Neural progenitor cell (in vitro differentiated cells): ENCODE data around the gene PLA1A. TPM values are rescaled to one million over a fixed set of nuclear protein-coding genes. Genes with fewer than 3 reads are reported as not detected.

ENCODE experiments used
- DNase-seq: peaks from one replicate; pipeline ENCODE4 v3.0.0-alpha.2; 2016; ENCODE audit warnings: low spot score
- H2AFZ ChIP-seq: fragments of 200-600 bp; sonication (generic); replicated peaks from 2 replicates; pipeline ENCODE4 v1.6.1; 2016; ENCODE audit warnings: antibody characterized with exemption
- H3F3A ChIP-seq: fragments of 200-600 bp; sonication (generic); 2 replicates; pipeline ENCODE4 v1.6.1; 2016; ENCODE audit warnings: antibody characterized with exemption, low read depth
- H3K27ac ChIP-seq: fragments of 200-600 bp; sonication (generic); 2 replicates; pipeline ENCODE4 v1.5.1; 2016; ENCODE audit warnings: mild to moderate bottlenecking
- H3K27me3 ChIP-seq: fragments of 200-600 bp; sonication (generic); 2 replicates; pipeline ENCODE4 v1.6.1; 2016; ENCODE audit warnings: mild to moderate bottlenecking, moderate library complexity
- H3K36me3 ChIP-seq: fragments of 200-600 bp; sonication (generic); 2 replicates; pipeline ENCODE4 v1.5.1; 2016
- H3K4me1 ChIP-seq: fragments of 200-600 bp; sonication (generic); 2 replicates; pipeline ENCODE4 v1.6.1; 2016; ENCODE audit warnings: mixed run types
- H3K4me2 ChIP-seq: fragments of 200-600 bp; sonication (generic); 2 replicates; pipeline ENCODE4 v1.6.1; 2016
- H3K4me3 ChIP-seq: fragments of 200-600 bp; sonication (generic); 2 replicates; pipeline ENCODE4 v1.5.1; 2016
- H3K79me2 ChIP-seq: fragments of 200-600 bp; sonication (generic); 2 replicates; pipeline ENCODE4 v1.6.1; 2016; ENCODE audit warnings: low read depth
- H3K9ac ChIP-seq: fragments of 200-600 bp; sonication (generic); 2 replicates; pipeline ENCODE4 v1.6.1; 2016
- H3K9me3 ChIP-seq: fragments of 200-600 bp; sonication (generic); 2 replicates; pipeline ENCODE4 v1.5.1; 2016; ENCODE audit warnings: low read depth
- H4K20me1 ChIP-seq: fragments of 200-600 bp; sonication (generic); 2 replicates; pipeline ENCODE4 v1.6.1; 2016; ENCODE audit warnings: low read depth
- H3K27ac Mint-ChIP-seq: 3 replicates; pipeline ENCODE4 v1.8.0; 2021; ENCODE audit warnings: mixed read lengths
- H3K27me3 Mint-ChIP-seq: 2 replicates; pipeline ENCODE4 v1.8.0; 2022; ENCODE audit warnings: low read depth, mild to moderate bottlenecking, inconsistent platforms, moderate library complexity, mixed read lengths; ENCODE audit not compliant: insufficient read depth
- H3K36me3 Mint-ChIP-seq: 3 replicates; pipeline ENCODE4 v1.8.0; 2021; ENCODE audit warnings: mixed read lengths
- H3K4me1 Mint-ChIP-seq: 3 replicates; pipeline ENCODE4 v1.8.0; 2021; ENCODE audit warnings: mixed read lengths
- H3K4me3 Mint-ChIP-seq: 3 replicates; pipeline ENCODE4 v1.8.0; 2021; ENCODE audit warnings: mild to moderate bottlenecking, moderate library complexity, mixed read lengths
- H3K9me3 Mint-ChIP-seq: 3 replicates; pipeline ENCODE4 v1.8.0; 2020; ENCODE audit warnings: mixed read lengths
- EZH2 ChIP-seq: fragments of 200-600 bp; sonication (generic); IDR thresholded peaks from 2 replicates; pipeline ENCODE4 v1.6.1; 2017; ENCODE audit warnings: antibody characterized with exemption, mild to moderate bottlenecking, moderate library complexity
- EZH2phosphoT487 ChIP-seq: fragments of 200-600 bp; sonication (generic); IDR thresholded peaks from 2 replicates; pipeline ENCODE4 v1.6.1; 2017; ENCODE audit warnings: antibody characterized with exemption
- total RNA-seq: library from RNA; depleted of rRNA; stranded (reverse); fragments of >200 nt; gene quantifications from 2 replicates; pipeline ENCODE4 v1.2.3, GENCODE V29; 2015; ENCODE audit warnings: low replicate concordance
- TF ChIP-seq, protein P1 (sequence below): fragments of 200-600 bp; sonication (generic); IDR thresholded peaks from 2 replicates; pipeline ENCODE4 v1.5.1; 2017; ENCODE audit warnings: antibody characterized with exemption, mild to moderate bottlenecking

Gene PLA1A
- total RNA-seq, 1 donor from 2014 or later, result not detected

GRCh38 chr3:119647171-119647570, 49.5 kb downstream of the PLA1A start:
- peaks cover 28% of the 10 kb centered on the region for H3K4me1 ChIP-seq
- no peaks in the 10 kb centered on the region for H3K27me3 ChIP-seq
- no peak overlapping the region for H3K4me3 ChIP-seq
- Mint-ChIP-seq H3K36me3 (no peaks in the 10 kb centered on the region), H3K27ac (no peak overlapping the region), H3K4me1 (peaks cover 10% of the 10 kb centered on the region), H3K27me3 (peaks cover 3% of the 10 kb centered on the region), H3K4me3 (no peak overlapping the region), H3K9me3 (no peaks in the 10 kb centered on the region)
- no peaks in the 10 kb centered on the region for H3F3A ChIP-seq
- no peak for DNase-seq
- H3K79me2 ChIP-seq, result no peaks in the 10 kb centered on the region
- peak overlapping the region; percentile 36 for H2AFZ ChIP-seq
- no peak overlapping the region for H3K9ac ChIP-seq
- no peaks in the 10 kb centered on the region for H3K9me3 ChIP-seq
- H3K27ac ChIP-seq, result no peak overlapping the region
- H3K36me3 ChIP-seq, result no peaks in the 10 kb centered on the region
- TF ChIP-seq, protein P1, sequence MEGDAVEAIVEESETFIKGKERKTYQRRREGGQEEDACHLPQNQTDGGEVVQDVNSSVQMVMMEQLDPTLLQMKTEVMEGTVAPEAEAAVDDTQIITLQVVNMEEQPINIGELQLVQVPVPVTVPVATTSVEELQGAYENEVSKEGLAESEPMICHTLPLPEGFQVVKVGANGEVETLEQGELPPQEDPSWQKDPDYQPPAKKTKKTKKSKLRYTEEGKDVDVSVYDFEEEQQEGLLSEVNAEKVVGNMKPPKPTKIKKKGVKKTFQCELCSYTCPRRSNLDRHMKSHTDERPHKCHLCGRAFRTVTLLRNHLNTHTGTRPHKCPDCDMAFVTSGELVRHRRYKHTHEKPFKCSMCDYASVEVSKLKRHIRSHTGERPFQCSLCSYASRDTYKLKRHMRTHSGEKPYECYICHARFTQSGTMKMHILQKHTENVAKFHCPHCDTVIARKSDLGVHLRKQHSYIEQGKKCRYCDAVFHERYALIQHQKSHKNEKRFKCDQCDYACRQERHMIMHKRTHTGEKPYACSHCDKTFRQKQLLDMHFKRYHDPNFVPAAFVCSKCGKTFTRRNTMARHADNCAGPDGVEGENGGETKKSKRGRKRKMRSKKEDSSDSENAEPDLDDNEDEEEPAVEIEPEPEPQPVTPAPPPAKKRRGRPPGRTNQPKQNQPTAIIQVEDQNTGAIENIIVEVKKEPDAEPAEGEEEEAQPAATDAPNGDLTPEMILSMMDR, result no peak
- TF ChIP-seq EZH2 (no peak), EZH2phosphoT487 (no peak)
- H3K4me2 ChIP-seq, result peak overlapping the region; percentile 26
- no peaks in the 10 kb centered on the region for H4K20me1 ChIP-seq

- Histone ChIP-seq H3K79me2 (no peaks in the 10 kb centered on the region), H3K27me3 (no peaks in the 10 kb centered on the region), H3K4me2 (no peak overlapping the region), H3K4me1 (peaks cover 26% of the 10 kb centered on the region), H3K9me3 (no peaks in the 10 kb centered on the region), H2AFZ (no peak overlapping the region), H3K9ac (peak overlapping the region; percentile 25), H3F3A (no peaks in the 10 kb centered on the region), H3K27ac (no peak overlapping the region), H4K20me1 (no peaks in the 10 kb centered on the region), H3K36me3 (no peaks in the 10 kb centered on the region), H3K4me3 (no peak overlapping the region)
- Mint-ChIP-seq H3K4me1 (peaks cover 10% of the 10 kb centered on the region), H3K4me3 (no peak overlapping the region), H3K36me3 (no peaks in the 10 kb centered on the region), H3K27ac (no peak overlapping the region), H3K27me3 (peaks cover 3% of the 10 kb centered on the region), H3K9me3 (no peaks in the 10 kb centered on the region)
- DNase-seq, result no peak
- no peak for TF ChIP-seq EZH2phosphoT487
- no peak for TF ChIP-seq EZH2
- TF ChIP-seq, protein P1, result no peak
These were observed 50.3 kb downstream of the PLA1A start for GRCh38 chr3:119647843-119648575.

- Histone ChIP-seq H3K79me2 (no peaks in the 10 kb centered on the region), H3K4me2 (no peak overlapping the region), H2AFZ (no peak overlapping the region), H3F3A (no peaks in the 10 kb centered on the region), H3K27me3 (no peaks in the 10 kb centered on the region), H3K9ac (no peak overlapping the region), H3K27ac (no peak overlapping the region), H4K20me1 (no peaks in the 10 kb centered on the region), H3K4me1 (peaks cover 12% of the 10 kb centered on the region), H3K9me3 (no peaks in the 10 kb centered on the region), H3K36me3 (no peaks in the 10 kb centered on the region), H3K4me3 (no peak overlapping the region)
- TF ChIP-seq EZH2, result no peak
- TF ChIP-seq EZH2phosphoT487, result no peak
- TF ChIP-seq, protein P1, result no peak
- Mint-ChIP-seq H3K36me3 (peaks cover 2% of the 10 kb centered on the region), H3K27ac (no peak overlapping the region), H3K4me1 (peaks cover 10% of the 10 kb centered on the region), H3K27me3 (peaks cover 3% of the 10 kb centered on the region), H3K9me3 (no peaks in the 10 kb centered on the region), H3K4me3 (no peak overlapping the region)
- no peak for DNase-seq
These were observed 52.1 kb downstream of the PLA1A start for GRCh38 chr3:119649761-119650160.
